HG03095 (cell line): ENCODE results near the gene COMMD6.
"Not testable (repeated sequence)": the region's sequence is repeated elsewhere in the genome, so short reads cannot be mapped to it uniquely, and the experiment has no call there.

Experiments used
- ATAC-seq: cut with Tn5 transposase; IDR thresholded peaks from one replicate; pipeline ENCODE4 v1.9.1; 2021; ENCODE audit warnings: moderate library complexity; ENCODE audit not compliant: unreplicated experiment

The COMMD6 gene

GRCh38 chr13:75537401-75538365 is at the start of gene COMMD6:
COMMD6 (minus strand) TSS chr13:75537841; CDS start chr13:75537805, 36 bp downstream.
- ATAC-seq: peak; percentile 98

DNA sequence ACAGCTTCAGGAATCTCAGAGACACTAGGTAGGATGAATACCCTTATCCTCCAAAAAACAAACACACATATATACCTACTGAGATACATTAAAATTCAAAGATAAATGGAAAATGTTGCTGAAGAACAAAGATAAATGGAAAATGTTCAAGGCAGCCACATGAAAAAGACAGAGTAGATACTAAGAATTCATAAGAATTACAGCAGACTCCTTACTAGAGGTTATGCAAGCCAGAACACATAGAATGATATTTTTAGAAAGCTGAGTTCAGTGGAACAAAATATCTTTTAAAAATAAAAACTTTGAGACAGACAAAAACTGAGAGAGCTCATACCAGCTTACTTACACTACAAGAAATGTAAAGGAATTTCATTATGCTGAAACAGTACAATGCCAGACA is 47.5 kb upstream of the COMMD6 start:
- ATAC-seq: no peak

DNA sequence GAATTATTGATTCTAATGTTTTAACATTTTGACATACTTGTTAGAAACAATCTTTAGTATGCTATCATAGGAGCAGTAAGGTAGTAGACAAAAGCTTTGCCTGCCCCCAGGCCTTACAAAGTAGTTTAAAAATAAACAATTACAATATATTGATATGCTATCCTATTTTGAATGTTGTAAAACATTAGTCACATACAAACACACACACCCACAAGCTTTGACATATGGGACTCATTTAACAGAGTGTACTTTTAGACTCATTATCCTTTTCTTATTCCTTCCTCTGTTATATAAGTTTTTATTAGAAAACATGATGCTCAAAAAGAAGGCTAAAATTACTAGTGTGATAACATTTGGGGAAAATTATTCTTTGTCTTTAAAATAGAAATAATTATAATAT is 45.5 kb upstream of the COMMD6 start:
- no peak for ATAC-seq

GRCh38 chr13:75581874-75582640 is 44.4 kb upstream of the COMMD6 start:
- no peak for ATAC-seq

- no peak for ATAC-seq
These were observed 41.9 kb upstream of the COMMD6 start for GRCh38 chr13:75579529-75579928.

DNA sequence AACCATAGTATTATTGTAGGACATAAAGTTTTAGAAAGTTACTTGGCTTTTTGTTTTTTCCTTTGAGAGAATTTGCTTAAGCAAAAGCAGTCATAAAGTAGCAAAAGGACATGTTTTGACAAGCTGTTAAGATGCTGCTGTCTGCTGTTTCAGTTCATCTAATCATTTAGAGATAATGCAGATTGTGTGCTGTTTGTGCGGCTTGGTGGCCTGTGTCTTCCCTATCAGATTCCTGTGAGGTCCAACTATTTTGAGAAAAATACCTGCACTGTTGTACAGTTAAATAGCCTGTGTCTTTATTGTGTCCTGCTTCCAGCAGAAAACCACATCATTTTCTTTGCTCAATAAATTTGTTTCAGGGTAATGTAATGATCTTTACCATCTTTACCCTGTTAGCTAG is 31.9 kb upstream of the COMMD6 start:
- no peak for ATAC-seq

DNA sequence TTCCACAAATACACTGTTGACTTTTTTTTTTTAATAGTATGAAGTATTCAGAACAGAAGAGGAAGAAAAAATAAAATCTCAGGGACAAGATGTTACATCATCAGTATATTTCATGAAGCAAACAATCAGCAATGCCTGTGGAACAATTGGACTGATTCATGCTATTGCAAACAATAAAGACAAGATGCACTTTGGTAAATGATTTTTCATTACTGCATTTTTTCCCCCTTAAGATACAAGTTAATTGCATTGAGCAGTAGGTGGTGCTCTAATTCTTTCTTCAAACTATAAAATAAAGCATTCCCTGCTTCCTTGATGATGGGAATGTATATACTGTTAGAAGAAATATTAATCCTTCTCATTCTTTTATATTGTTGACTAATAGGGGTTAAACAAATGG is 29.0 kb upstream of the COMMD6 start:
- no peak for ATAC-seq

GRCh38 chr13:75558145-75558840 is 20.7 kb upstream of the COMMD6 start:
- no peak for ATAC-seq

GRCh38 chr13:75556961-75557360 is 19.3 kb upstream of the COMMD6 start:
- no peak for ATAC-seq

GRCh38 chr13:75555836-75556235 is 18.2 kb upstream of the COMMD6 start:
- ATAC-seq: no peak

DNA sequence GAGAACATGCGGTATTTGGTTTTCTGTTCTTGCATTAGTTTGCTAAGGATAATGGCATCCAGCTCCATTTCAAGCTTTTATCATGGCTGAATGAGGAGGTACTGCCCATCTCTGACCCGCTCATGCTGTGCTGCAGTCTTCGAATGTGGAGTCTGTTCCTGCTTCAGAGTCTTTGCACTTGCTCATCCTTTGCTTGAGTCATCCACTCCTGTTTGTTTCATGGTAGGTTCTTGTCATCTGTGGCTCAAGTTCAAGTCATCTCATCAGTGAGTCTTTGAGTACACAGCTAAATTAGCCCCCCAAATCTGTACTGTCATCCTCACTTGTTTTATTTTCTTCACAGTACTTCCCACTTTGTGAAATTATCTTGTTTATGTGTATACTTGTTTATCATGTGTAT is 17.3 kb upstream of the COMMD6 start:
- no peak for ATAC-seq

DNA sequence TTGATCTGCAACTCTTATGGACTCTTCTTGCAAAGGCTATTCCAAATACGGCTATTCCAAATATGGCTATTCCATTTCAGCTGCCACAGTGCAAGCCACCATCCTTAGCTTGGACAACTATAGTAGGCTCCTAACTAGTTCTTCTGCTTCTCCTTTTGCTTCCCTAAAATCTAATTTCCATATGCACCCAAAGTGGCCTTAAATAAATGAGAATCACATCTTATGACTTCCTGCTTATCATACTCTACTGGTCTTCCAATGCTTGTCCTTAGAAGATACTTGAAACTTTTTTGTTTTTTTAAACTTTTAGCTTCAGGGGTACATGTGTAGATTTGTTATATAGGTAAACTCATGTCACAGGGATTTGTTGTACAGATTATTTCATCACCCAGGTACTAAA is 16.8 kb upstream of the COMMD6 start:
- no peak for ATAC-seq

- ATAC-seq: no peak
These were observed 12.5 kb upstream of the COMMD6 start for GRCh38 chr13:75550159-75550567.

GRCh38 chr13:75549262-75550158 is 11.9 kb upstream of the COMMD6 start, which contains the start of gene UCHL3:
UCHL3 (plus strand) TSS chr13:75549791; CDS start chr13:75549821, 30 bp downstream.
- peak; percentile 97 for ATAC-seq

GRCh38 chr13:75547917-75548316 is 10.3 kb upstream of the COMMD6 start:
- no peak for ATAC-seq

DNA sequence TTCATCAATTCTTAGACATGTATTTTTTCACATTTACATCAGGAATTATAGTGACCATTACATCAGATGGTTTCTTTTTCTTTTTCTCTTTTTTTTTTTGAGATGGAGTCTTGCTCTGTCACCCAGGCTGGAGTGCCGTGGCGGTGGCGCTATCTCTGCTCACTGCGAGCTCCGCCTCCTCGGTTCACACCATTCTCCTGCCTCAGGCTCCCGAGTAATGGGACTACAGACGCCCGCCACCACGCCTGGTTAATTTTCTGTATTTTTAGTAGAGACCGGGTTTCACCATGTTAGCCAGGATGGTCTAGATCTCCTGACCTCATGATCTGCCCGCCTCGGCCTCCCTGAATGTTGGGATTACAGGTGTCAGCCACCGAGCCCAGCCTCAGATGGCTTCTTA is 7.7 kb upstream of the COMMD6 start:
- not testable (repeated sequence) for ATAC-seq

DNA sequence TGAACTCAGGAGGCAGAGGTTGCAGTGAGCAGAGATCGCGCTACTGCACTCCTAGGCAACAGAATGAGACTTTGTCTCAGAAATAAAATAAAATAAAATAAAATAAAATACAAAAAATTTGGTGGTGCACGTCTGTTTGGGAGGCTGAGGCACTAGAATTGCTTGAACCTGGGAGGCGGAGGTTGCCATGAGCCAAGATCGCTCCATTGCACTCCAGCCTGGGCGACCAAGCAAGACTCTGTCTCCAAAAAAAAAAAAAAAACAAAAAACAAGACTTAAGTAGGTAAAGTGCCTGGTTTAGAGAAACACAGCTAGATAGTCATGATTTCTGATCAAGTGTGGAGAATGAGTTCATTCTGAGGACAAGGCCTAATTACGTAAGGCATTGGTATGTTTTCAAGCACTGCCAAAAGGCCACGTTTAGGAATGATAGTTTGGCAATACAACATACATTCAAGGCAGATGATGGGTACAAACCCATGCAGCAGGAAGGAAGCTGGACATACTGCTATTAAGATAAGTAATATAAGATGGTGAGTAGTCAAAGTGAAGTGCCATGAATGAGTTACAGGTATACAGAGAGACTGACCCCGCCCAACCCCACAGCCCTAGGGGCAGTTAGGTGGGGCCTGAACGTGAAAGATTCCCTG is 7.2 kb upstream of the COMMD6 start:
- no peak for ATAC-seq

- no peak for ATAC-seq
These were observed 4.3 kb upstream of the COMMD6 start for GRCh38 chr13:75541961-75542360.

- no peak for ATAC-seq
These were observed 3.6 kb upstream of the COMMD6 start for GRCh38 chr13:75541287-75541686.

DNA sequence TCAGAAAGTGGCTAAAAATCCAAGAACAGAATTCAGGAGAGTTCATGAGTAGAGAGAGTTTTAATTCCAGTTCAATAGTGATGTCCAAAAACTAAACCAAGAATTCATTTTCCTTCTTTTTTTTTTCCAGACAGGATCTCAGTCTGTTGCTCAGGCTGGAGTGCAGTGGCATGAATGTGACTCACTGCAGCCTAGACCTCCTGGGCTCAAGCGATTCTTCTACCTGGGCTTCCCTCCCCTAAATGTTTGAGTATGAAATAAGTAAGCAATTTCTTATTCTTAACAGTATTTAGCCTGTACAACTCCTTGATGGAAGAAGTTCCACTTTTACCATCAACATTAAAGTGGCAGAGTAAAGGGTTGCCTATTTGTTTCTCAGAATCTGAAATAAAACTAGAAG is 3.8 kb downstream of the COMMD6 start:
- no peak for ATAC-seq
